Kidney (tissue), 14 donors: ENCODE data around the gene COPS9. TPM values are rescaled to one million over a fixed set of nuclear protein-coding genes. Genes with fewer than 3 reads are reported as not detected.

Source experiments
- DNase-seq, 5 donors: peaks; one replicate each; pipeline ENCODE4 v3.0.0-alpha.2; 2013 to 2020
- FAIRE-seq: peaks from 2 replicates; lab custom pipeline; 2012; peaks lifted over from hg19 to GRCh38; lab: Jason Lieb, UNC
- H3K27ac ChIP-seq, 2 donors: one replicate each; pipeline ENCODE4 v1.7.0; 2013; ENCODE audit warnings: low read depth in 2 of 2, low read length in 2 of 2, inconsistent platforms in 1 of 2
- H3K27me3 ChIP-seq: one replicate; pipeline ENCODE4 v1.7.1; 2013; ENCODE audit warnings: low read length, inconsistent platforms; ENCODE audit not compliant: control insufficient read depth, insufficient read depth
- H3K36me3 ChIP-seq, 3 donors: one replicate each; pipeline versions ENCODE4 v1.7.0 to v1.7.1; 2013; ENCODE audit warnings: low read length in 3 of 3, control low read depth in 1 of 3, inconsistent platforms in 1 of 3; ENCODE audit not compliant: insufficient read depth in 3 of 3, control insufficient read depth in 2 of 3
- H3K4me1 ChIP-seq, 3 donors: one replicate each; pipeline versions ENCODE4 v1.7.0 to v1.7.1; 2013; ENCODE audit warnings: low read length in 3 of 3, inconsistent platforms in 1 of 3, low read depth in 1 of 3; ENCODE audit not compliant: control insufficient read depth in 2 of 3, insufficient read depth in 2 of 3
- H3K4me3 ChIP-seq, 3 donors: one replicate each; pipeline versions ENCODE4 v1.7.0 to v1.8.1; 2013; ENCODE audit warnings: low read length in 3 of 3, control low read depth in 1 of 3, inconsistent platforms in 1 of 3
- H3K9ac ChIP-seq, 3 donors: one replicate each; pipeline versions ENCODE4 v1.7.0 to v1.7.1; 2013; ENCODE audit warnings: low read length in 3 of 3, control low read depth in 1 of 3, inconsistent platforms in 1 of 3
- H3K9me3 ChIP-seq, 3 donors: one replicate each; pipeline versions ENCODE4 v1.7.0 to v1.7.1; 2013; ENCODE audit warnings: low read length in 3 of 3, control low read depth in 1 of 3, inconsistent platforms in 1 of 3; ENCODE audit not compliant: control insufficient read depth in 2 of 3, insufficient read depth in 1 of 3
- intact Hi-C: fragments of 100-400 bp; cut with DNase I; formaldehyde crosslinking; loops from one replicate; pipeline ENCODE4 v1.11.1; 2022
- polyA plus RNA-seq: library from polyadenylated mRNA; stranded (reverse); fragments of 350-450 nt; fragmentation: Illumina TruSeq; extraction: RNeasy Lipid Tissue Mini Kit (QIAGEN cat#74804); gene quantifications from one replicate; pipeline ENCODE4 v1.2.3, GENCODE V29; 2014; ENCODE audit warnings: low read depth, low replicate concordance; ENCODE audit not compliant: insufficient read depth
- total RNA-seq: library from RNA; stranded (reverse); fragmentation: NEBNext Ultra II Directional; extraction: Animal tissue kit (Norgen Biotek cat#: 25700); gene quantifications from one replicate; pipeline ENCODE4 v1.2.1, GENCODE V29; 2021
- TF ChIP-seq, protein P1 (sequence below): IDR thresholded peaks from 3 replicates; pipeline ENCODE4 v1.5.1; 2012; ENCODE audit warnings: mild to moderate bottlenecking, moderate library complexity, borderline replicate concordance; ENCODE audit not compliant: insufficient read depth; ENCODE audit errors: extremely low read depth
- donor health status: control.
- donor health status: control.
- donor health status: control.
- donor health status: control.
- donor health status: control.
- donor health status: DM: yes; HTN: yes; CAD: no.
- donor health status: Normal renal cell carcinoma (clear cell type).

Gene COPS9
- total and polyA plus RNA-seq, 2 donors from 2014 or later, result 119 to 310 TPM

DNA sequence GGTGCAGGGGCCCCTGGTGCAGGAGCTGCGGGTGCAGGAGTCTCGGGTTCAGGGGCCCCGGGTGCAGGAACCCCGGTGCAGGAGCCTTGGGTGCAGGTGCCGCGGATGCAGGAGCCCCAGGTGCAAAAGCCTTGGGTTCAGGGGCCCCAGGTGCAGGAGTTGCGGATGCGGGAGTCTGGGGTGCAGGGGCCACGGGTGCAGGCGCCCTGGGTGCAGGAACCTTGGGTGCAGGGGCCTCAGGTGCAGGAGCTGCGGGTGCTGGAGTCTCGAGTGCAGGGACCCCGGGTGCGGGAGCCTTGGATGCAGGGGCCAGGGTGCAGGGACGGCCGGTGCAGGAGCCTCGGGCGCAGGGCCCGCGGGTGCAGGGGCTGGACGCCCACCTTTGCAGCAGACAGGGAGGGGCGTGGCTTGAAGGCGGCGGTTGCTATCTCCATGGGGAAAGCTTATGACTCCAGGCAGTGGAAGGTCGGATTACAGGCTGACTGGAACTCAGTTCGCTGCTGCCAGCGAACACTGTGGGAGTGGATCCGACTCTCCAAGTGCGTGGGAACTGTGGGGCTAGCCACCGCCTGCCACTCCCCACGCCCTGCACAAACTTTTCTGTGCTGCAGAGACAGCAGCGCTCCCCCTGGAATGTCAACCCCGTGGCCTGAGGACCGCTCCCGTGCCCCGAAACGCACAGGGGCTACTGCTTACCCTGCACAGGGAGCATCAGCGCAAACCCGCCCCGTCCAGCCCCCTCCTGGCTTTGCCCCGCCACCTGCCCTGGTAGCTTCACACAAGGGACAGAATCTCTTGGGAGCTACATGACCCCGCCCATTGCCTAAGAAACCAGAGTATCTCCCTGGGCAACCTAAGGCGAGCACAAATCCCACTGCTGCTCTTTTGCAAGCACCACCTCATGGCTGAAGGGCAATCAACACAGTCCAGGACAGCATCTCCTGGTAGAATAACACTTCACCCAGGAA is 40.3 kb downstream of the COPS9 start:
- Histone ChIP-seq H3K36me3 (no peaks in the 10 kb centered on the region), H3K9ac (no peak overlapping the region), H3K27me3 (peaks cover 15% of the 10 kb centered on the region), H3K4me1 (no peaks in the 10 kb centered on the region), H3K9me3 (peaks cover 0 to 2% (median 0%) of the 10 kb centered on the region in 3 donors), H3K27ac (no peak overlapping the region), H3K4me3 (no peak overlapping the region)
- FAIRE-seq (no peak), DNase-seq (peak in 3 of 5 donors; percentile 32 to 38 (median 37))
- intact Hi-C loops, result no loop called here
- TF ChIP-seq, protein P1, sequence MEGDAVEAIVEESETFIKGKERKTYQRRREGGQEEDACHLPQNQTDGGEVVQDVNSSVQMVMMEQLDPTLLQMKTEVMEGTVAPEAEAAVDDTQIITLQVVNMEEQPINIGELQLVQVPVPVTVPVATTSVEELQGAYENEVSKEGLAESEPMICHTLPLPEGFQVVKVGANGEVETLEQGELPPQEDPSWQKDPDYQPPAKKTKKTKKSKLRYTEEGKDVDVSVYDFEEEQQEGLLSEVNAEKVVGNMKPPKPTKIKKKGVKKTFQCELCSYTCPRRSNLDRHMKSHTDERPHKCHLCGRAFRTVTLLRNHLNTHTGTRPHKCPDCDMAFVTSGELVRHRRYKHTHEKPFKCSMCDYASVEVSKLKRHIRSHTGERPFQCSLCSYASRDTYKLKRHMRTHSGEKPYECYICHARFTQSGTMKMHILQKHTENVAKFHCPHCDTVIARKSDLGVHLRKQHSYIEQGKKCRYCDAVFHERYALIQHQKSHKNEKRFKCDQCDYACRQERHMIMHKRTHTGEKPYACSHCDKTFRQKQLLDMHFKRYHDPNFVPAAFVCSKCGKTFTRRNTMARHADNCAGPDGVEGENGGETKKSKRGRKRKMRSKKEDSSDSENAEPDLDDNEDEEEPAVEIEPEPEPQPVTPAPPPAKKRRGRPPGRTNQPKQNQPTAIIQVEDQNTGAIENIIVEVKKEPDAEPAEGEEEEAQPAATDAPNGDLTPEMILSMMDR, result no peak

DNA sequence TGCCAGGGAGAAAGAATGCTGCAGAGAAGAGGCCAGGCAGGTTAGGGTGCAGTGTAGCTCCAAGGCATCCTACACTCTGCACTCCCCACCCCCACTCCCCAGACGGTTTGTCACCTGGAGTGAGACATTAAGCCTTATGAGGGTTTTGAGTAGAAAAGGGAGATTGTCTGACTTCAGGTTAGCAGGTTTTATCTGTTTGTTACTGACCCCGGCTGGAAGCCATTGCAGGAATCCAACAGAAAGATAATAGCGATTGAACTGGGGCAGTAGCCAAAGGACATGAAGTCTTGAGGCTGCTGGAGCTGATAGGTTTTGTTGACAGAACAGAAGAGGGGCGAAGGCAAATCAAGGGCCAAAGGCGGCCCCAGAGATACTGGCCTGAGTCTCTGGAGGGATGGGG is 46.8 kb downstream of the COPS9 start:
- no peak for DNase-seq
- no peaks in the 10 kb centered on the region for H3K36me3 ChIP-seq
- no peak overlapping the region for H3K27ac ChIP-seq
- H3K9ac ChIP-seq, result no peak overlapping the region
- no peak for FAIRE-seq
- no peaks in the 10 kb centered on the region for H3K4me1 ChIP-seq
- intact Hi-C loops, result no loop called here
- H3K4me3 ChIP-seq, result no peak overlapping the region
- H3K9me3 ChIP-seq, result peaks cover 0 to 7% (median 2%) of the 10 kb centered on the region in 3 donors
- TF ChIP-seq, protein P1, result no peak
- no peaks in the 10 kb centered on the region for H3K27me3 ChIP-seq

DNA sequence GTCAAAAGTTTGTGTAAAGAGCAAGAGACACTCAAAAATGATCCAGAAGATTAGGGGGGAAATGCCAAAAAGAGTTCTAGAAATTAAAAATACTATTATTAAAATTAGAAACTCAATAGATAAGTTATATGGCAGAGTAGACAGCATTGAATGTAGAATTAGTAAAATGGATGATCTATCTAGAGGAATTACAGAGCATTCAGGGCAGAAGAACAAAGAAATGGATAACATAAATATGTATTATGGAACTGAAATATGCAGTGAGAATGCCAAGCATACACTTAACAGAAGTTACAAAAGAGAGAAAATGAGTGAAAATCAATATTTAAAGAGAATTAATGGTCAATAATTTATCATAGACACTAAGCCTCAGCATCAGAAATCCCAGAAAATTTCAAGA is 49.5 kb downstream of the COPS9 start:
- H3K27ac ChIP-seq, result no peak overlapping the region
- peaks cover 0 to 5% (median 2%) of the 10 kb centered on the region in 3 donors for H3K9me3 ChIP-seq
- no peak overlapping the region for H3K9ac ChIP-seq
- TF ChIP-seq, protein P1, result no peak
- no peak for FAIRE-seq
- H3K27me3 ChIP-seq, result no peaks in the 10 kb centered on the region
- intact Hi-C loops, result no loop called here
- H3K4me1 ChIP-seq, result no peaks in the 10 kb centered on the region
- no peak for DNase-seq
- no peaks in the 10 kb centered on the region for H3K36me3 ChIP-seq
- no peak overlapping the region for H3K4me3 ChIP-seq

Other genes with a start within 250 kb of the COPS9 start
- 121 TPM for gene NDUFA10, start 111.0 kb downstream of the COPS9 start, total RNA-seq
- 270 TPM for gene NDUFA10, start 111.0 kb downstream of the COPS9 start, polyA plus RNA-seq
- gene OR6B2, start 105.9 kb downstream of the COPS9 start, total RNA-seq, result not detected
- gene OR6B2, start 105.9 kb downstream of the COPS9 start, polyA plus RNA-seq, result not detected
- not detected for gene OR6B3, start 82.8 kb downstream of the COPS9 start, total RNA-seq
- not detected for gene OR6B3, start 82.8 kb downstream of the COPS9 start, polyA plus RNA-seq
- 4.6 TPM for gene OTOS, start 4.4 kb upstream of the COPS9 start, total RNA-seq
- gene OTOS, start 4.4 kb upstream of the COPS9 start, polyA plus RNA-seq, result 1.5 TPM